Caco-2 (cell line): ENCODE measurements around the gene FUBP1. TPM values are rescaled to one million over a fixed set of nuclear protein-coding genes. Genes with fewer than 3 reads are reported as not detected.

Experiments used
- BruUV-seq: library from RNA; stranded (reverse); fragments of 400-500 nt; replicated peaks from 2 replicates; lab custom pipeline; 2021; lab: Mats Ljungman, UMichigan
- CTCF ChIA-PET: fragments of 300-600 bp; sonication (Branson Sonifier 250); formaldehyde crosslinking; loops from one replicate; lab custom pipeline; 2022; ENCODE audit warnings: antibody characterized with exemption; lab: Charles Lee
- POLR2A ChIA-PET: fragments of 300-600 bp; sonication (Branson Sonifier 250); formaldehyde crosslinking; loops from one replicate; lab custom pipeline; 2022; ENCODE audit warnings: antibody characterized with exemption; lab: Charles Lee
- DNase-seq, 2 experiments: peaks; one replicate each; pipeline versions ENCODE4 v3.0.0 to v3.0.0-alpha.2; 2020 to 2022
- H3K27me3 ChIP-seq: replicated peaks from 2 replicates; pipeline ENCODE4 v1.6.0; 2011; ENCODE audit warnings: low read length; ENCODE audit not compliant: control insufficient read depth, insufficient read depth
- H3K36me3 ChIP-seq: 2 replicates; pipeline ENCODE4 v1.5.1; 2011; ENCODE audit warnings: low read length; ENCODE audit not compliant: control insufficient read depth, insufficient read depth
- H3K4me1 ChIP-seq: fragments of 250-450 bp; sonication (Bioruptor Pico); 2 replicates; pipeline ENCODE4 v1.5.1; 2020; ENCODE audit warnings: mild to moderate bottlenecking
- H3K4me3 ChIP-seq: 2 replicates; pipeline ENCODE4 v1.5.1; 2011; ENCODE audit warnings: low read depth, mild to moderate bottlenecking, control low read depth, low read length
- H3K9me3 ChIP-seq: fragments of 250-450 bp; sonication (Bioruptor Pico); 2 replicates; pipeline ENCODE4 v1.5.1; 2020; ENCODE audit warnings: mild to moderate bottlenecking, moderate library complexity
- H3K27ac Mint-ChIP-seq: one replicate; pipeline ENCODE4 v1.8.0; 2022; ENCODE audit warnings: mixed read lengths; ENCODE audit not compliant: unreplicated experiment
- H3K27me3 Mint-ChIP-seq: one replicate; pipeline ENCODE4 v1.8.0; 2022; ENCODE audit warnings: mixed read lengths; ENCODE audit not compliant: insufficient read depth, unreplicated experiment
- H3K36me3 Mint-ChIP-seq: one replicate; pipeline ENCODE4 v1.8.0; 2022; ENCODE audit warnings: mild to moderate bottlenecking, mixed read lengths; ENCODE audit not compliant: insufficient read depth, unreplicated experiment
- H3K4me1 Mint-ChIP-seq: one replicate; pipeline ENCODE4 v1.8.0; 2022; ENCODE audit warnings: low read depth, mixed read lengths; ENCODE audit not compliant: unreplicated experiment
- H3K4me3 Mint-ChIP-seq: one replicate; pipeline ENCODE4 v1.8.0; 2022; ENCODE audit warnings: mild to moderate bottlenecking, moderate library complexity, mixed read lengths; ENCODE audit not compliant: unreplicated experiment
- H3K9me3 Mint-ChIP-seq: one replicate; pipeline ENCODE4 v1.8.0; 2022; ENCODE audit warnings: mixed read lengths; ENCODE audit not compliant: unreplicated experiment
- intact Hi-C: fragments of 100-400 bp; cut with micrococcal nuclease; formaldehyde crosslinking; loops from one replicate; pipeline ENCODE4 v1.10.0; 2022; ENCODE audit not compliant: unreplicated experiment
- total RNA-seq: library from RNA; stranded (reverse); gene quantifications from 2 replicates; pipeline ENCODE4 v1.2.3, GENCODE V29; 2022
- TF ChIP-seq, protein P1 (sequence below), 2 experiments: fragments of 200-600 bp in 1 of 2; IDR thresholded peaks; 1 replicate in 1 of 2; 2 replicates in 1 of 2; pipeline versions ENCODE4 v1.5.1 to v1.8.0; 2011 to 2022; ENCODE audit warnings: antibody characterized with exemption in 1 of 2, control low read depth in 1 of 2, inconsistent platforms in 1 of 2, low read depth in 1 of 2, low read length in 1 of 2, mild to moderate bottlenecking in 1 of 2, moderate library complexity in 1 of 2; ENCODE audit not compliant: insufficient read depth in 1 of 2, severe bottlenecking in 1 of 2, unreplicated experiment in 1 of 2

The FUBP1 gene
- total RNA-seq, 1 experiment from 2014 or later: 90.1 TPM

DNA sequence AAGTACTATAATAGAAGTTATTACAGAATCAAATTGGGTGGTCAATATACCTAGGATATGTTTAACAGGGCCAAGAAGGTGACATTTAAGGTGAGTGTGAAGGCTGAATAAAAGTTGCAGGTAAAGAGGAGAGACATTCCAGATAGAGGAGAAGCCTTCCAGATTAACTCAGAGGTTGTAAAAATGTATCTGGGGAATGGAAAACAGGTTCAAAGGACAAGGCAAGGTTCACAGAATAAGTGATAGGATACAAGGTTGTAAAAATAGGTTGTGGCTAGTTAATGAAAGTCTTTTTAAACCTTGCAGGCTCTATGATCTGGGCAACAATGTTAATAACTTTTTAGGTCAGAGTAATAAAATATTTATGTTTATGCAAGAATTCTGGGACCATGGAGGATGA lies 40.2 kb downstream of the FUBP1 start:
- CTCF ChIA-PET: no interaction called here
- Histone ChIP-seq H3K4me1 (peaks cover 23% of the 10 kb centered on the region), H3K36me3 (no peaks in the 10 kb centered on the region), H3K9me3 (no peaks in the 10 kb centered on the region), H3K27me3 (no peaks in the 10 kb centered on the region), H3K4me3 (no peak overlapping the region)
- Mint-ChIP-seq H3K36me3 (peaks cover 46% of the 10 kb centered on the region), H3K9me3 (no peaks in the 10 kb centered on the region), H3K4me3 (no peak overlapping the region), H3K27me3 (no peaks in the 10 kb centered on the region), H3K27ac (peak overlapping the region; percentile 4), H3K4me1 (peaks cover 18% of the 10 kb centered on the region)
- POLR2A ChIA-PET: no interaction called here
- no TSS peak for BruUV-seq
- TF ChIP-seq, protein P1, sequence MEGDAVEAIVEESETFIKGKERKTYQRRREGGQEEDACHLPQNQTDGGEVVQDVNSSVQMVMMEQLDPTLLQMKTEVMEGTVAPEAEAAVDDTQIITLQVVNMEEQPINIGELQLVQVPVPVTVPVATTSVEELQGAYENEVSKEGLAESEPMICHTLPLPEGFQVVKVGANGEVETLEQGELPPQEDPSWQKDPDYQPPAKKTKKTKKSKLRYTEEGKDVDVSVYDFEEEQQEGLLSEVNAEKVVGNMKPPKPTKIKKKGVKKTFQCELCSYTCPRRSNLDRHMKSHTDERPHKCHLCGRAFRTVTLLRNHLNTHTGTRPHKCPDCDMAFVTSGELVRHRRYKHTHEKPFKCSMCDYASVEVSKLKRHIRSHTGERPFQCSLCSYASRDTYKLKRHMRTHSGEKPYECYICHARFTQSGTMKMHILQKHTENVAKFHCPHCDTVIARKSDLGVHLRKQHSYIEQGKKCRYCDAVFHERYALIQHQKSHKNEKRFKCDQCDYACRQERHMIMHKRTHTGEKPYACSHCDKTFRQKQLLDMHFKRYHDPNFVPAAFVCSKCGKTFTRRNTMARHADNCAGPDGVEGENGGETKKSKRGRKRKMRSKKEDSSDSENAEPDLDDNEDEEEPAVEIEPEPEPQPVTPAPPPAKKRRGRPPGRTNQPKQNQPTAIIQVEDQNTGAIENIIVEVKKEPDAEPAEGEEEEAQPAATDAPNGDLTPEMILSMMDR (IDR thresholded peaks at IDR 0.05; ENCODE audit: insufficient read depth in 1 of 2, low read depth in 1 of 2, low read length in 1 of 2, severe bottlenecking in 1 of 2, unreplicated experiment in 1 of 2): no peak
- intact Hi-C loops: no loop called here
- no peak for DNase-seq

DNA sequence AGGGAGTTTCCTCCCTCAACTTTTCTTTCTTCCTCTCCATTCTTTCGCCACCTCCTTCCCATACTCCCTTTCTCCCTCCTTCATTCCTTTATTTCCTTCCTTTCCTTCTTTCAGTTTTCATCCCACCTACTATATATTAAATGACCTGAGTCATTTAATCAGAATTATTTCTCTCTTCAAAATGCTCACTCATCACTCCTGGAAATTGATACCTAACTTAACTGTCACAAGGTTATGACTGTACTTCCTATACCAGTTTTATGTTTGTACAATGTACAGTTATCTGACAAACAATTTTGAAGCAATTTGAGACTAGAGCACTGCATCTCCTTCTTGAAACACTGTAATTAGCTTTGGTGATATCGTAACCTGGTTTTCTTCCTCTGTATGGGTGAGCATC lies 49.1 kb downstream of the FUBP1 start:
- CTCF ChIA-PET: no interaction called here
- TF ChIP-seq, protein P1 (IDR thresholded peaks at IDR 0.05; ENCODE audit: insufficient read depth in 1 of 2, low read depth in 1 of 2, low read length in 1 of 2, severe bottlenecking in 1 of 2, unreplicated experiment in 1 of 2): no peak
- Mint-ChIP-seq H3K9me3 (no peaks in the 10 kb centered on the region), H3K4me3 (no peak overlapping the region), H3K27me3 (no peaks in the 10 kb centered on the region), H3K4me1 (no peaks in the 10 kb centered on the region), H3K27ac (no peak overlapping the region), H3K36me3 (peaks cover 5% of the 10 kb centered on the region)
- POLR2A ChIA-PET: no interaction called here
- no peaks in the 10 kb centered on the region for H3K36me3 ChIP-seq
- no peaks in the 10 kb centered on the region for H3K4me1 ChIP-seq
- H3K4me3 ChIP-seq: no peak overlapping the region
- H3K9me3 ChIP-seq: no peaks in the 10 kb centered on the region
- BruUV-seq: no TSS peak
- DNase-seq: no peak
- H3K27me3 ChIP-seq: no peaks in the 10 kb centered on the region
- intact Hi-C loops: no loop called here

DNA sequence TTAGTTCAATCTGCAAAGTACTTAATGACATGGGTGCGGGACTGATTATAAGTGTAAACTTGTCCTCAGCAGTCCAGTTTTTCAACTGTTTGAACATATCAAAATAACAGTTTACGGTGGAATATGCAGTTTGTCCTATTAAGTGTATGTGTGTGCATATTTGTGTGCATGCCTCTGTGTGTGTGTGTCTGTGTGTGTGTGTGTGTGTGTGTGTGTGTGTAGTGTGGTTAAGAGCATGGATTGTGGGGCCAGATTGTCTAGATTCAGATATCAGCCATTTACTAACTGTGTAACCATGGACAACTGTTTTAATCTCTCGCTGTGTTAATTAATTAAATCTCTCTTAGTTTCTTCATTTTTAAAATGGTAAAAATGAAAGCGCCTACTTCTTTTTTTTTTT lies 51.5 kb downstream of the FUBP1 start:
- H3K4me3 ChIP-seq: no peak overlapping the region
- no peaks in the 10 kb centered on the region for H3K4me1 Mint-ChIP-seq
- intact Hi-C loops: no loop called here
- TF ChIP-seq, protein P1 (IDR thresholded peaks at IDR 0.05; ENCODE audit: insufficient read depth in 1 of 2, low read depth in 1 of 2, low read length in 1 of 2, severe bottlenecking in 1 of 2, unreplicated experiment in 1 of 2): no peak
- H3K9me3 ChIP-seq: no peaks in the 10 kb centered on the region
- no TSS peak for BruUV-seq
- POLR2A ChIA-PET: no interaction called here
- no peaks in the 10 kb centered on the region for H3K9me3 Mint-ChIP-seq
- no peaks in the 10 kb centered on the region for H3K27me3 ChIP-seq
- H3K27me3 Mint-ChIP-seq: no peaks in the 10 kb centered on the region
- H3K36me3 Mint-ChIP-seq: peaks cover 5% of the 10 kb centered on the region
- H3K4me1 ChIP-seq: no peaks in the 10 kb centered on the region
- H3K4me3 Mint-ChIP-seq: no peak overlapping the region
- H3K27ac Mint-ChIP-seq: no peak overlapping the region
- DNase-seq: no peak
- CTCF ChIA-PET: no interaction called here
- H3K36me3 ChIP-seq: no peaks in the 10 kb centered on the region
